ENCODE data around the gene OGFOD3. TPM values are rescaled to one million over a fixed set of nuclear protein-coding genes. Genes with fewer than 3 reads are reported as not detected.

OGFOD3 gene
- total and polyA plus RNA-seq, 2 experiments from 2014 or later = 9.6 to 24.6 TPM

GRCh38 chr17:82351713-82352488 lies 66.5 kb downstream of the OGFOD3 start:
- H3K9me2 ChIP-seq (ENCODE audit: insufficient read depth) = no peaks in the 10 kb centered on the region
- no peaks in the 10 kb centered on the region for H3F3A ChIP-seq (replicated peaks; ENCODE audit: low read depth)
- no peak overlapping the region for H3K27ac Mint-ChIP-seq
- H3K4me3 ChIP-seq = no peak overlapping the region
- peaks cover 11% of the 10 kb centered on the region for H3K27me3 Mint-ChIP-seq (ENCODE audit: insufficient read depth, low read depth, poor library complexity)
- DNase-seq (ENCODE audit: low spot score) (peak; percentile 97), ATAC-seq (peak; percentile 95)
- H3K4me1 Mint-ChIP-seq = peaks cover 5% of the 10 kb centered on the region
- H3K36me3 Mint-ChIP-seq (ENCODE audit: low read depth) = no peaks in the 10 kb centered on the region
- no peaks in the 10 kb centered on the region for H3K36me3 ChIP-seq (ENCODE audit: insufficient read depth)
- no peaks in the 10 kb centered on the region for H3K27me3 ChIP-seq (ENCODE audit: insufficient read depth)
- no peaks in the 10 kb centered on the region for H3K4me1 ChIP-seq (ENCODE audit: insufficient read depth)
- H3K4me3 Mint-ChIP-seq = no peak overlapping the region
- H3K79me2 ChIP-seq (replicated peaks; ENCODE audit: insufficient read depth) = no peaks in the 10 kb centered on the region
- H3K9me3 Mint-ChIP-seq = no peaks in the 10 kb centered on the region
- TF ChIP-seq ETS1 (IDR thresholded peaks at IDR 0.05) (no peak), JUNB (IDR thresholded peaks at IDR 0.05; ENCODE audit: unreplicated experiment) (no peak), ZNF462 (CRISPR knock-in tag; IDR thresholded peaks at IDR 0.05) (no peak), CREB1 (CRISPR knock-in tag; IDR thresholded peaks at IDR 0.05; ENCODE audit: low read depth) (no peak), ZNF114 (CRISPR knock-in tag; IDR thresholded peaks at IDR 0.05) (no peak), ZNF331 (CRISPR knock-in tag; IDR thresholded peaks at IDR 0.05; ENCODE audit: low read depth) (no peak), POLR2AphosphoS5 (IDR thresholded peaks at IDR 0.05; ENCODE audit: low read depth) (no peak), EZH2phosphoT487 (IDR thresholded peaks at IDR 0.05; ENCODE audit: unreplicated experiment) (no peak), STAT1 (IDR thresholded peaks at IDR 0.05; ENCODE audit: unreplicated experiment) (no peak), CTCF (conservative IDR thresholded peaks at IDR 0.05; ENCODE audit: low read depth in 2 of 2) (peak; percentile 88 to 94), NANOG (IDR thresholded peaks at IDR 0.05; ENCODE audit: borderline replicate concordance) (no peak), REST (IDR thresholded peaks at IDR 0.05; ENCODE audit: unreplicated experiment) (peak; percentile 35), EZH2 (IDR thresholded peaks at IDR 0.05; ENCODE audit: low read depth, unreplicated experiment) (no peak)
- no peak overlapping the region for H3K4me2 ChIP-seq
- H3K27ac ChIP-seq (ENCODE audit: low read depth) = no peak overlapping the region
- H4K20me1 ChIP-seq (replicated peaks; ENCODE audit: insufficient read depth) = no peaks in the 10 kb centered on the region
- H2AFZ ChIP-seq = peak overlapping the region; percentile 84; the same call in 1 of the 2 replicates
